Astrocyte (in vitro differentiated cells and primary cell): ENCODE results near the gene GRB2. TPM values are rescaled to one million over a fixed set of nuclear protein-coding genes. Genes with fewer than 3 reads are reported as not detected.
A peak's percentile ranks its signal among the peaks of the same experiment; 100 is the strongest.

Experiments
- DNase-seq: peaks from one replicate; pipeline ENCODE4 v3.0.0-alpha.2; 2010; ENCODE audit warnings: low read depth
- FAIRE-seq: peaks from 2 replicates; lab custom pipeline; 2011; peaks lifted over from hg19 to GRCh38; lab: Jason Lieb, UNC
- H2AFZ ChIP-seq: 2 replicates; pipeline ENCODE4 v1.6.0; 2012; ENCODE audit warnings: low read depth, low read length, inconsistent platforms
- H3K27ac ChIP-seq: 2 replicates; pipeline ENCODE4 v1.5.1; 2011; ENCODE audit warnings: low read depth, low read length, inconsistent platforms
- H3K27me3 ChIP-seq: 2 replicates; pipeline ENCODE4 v1.6.0; 2011; ENCODE audit warnings: low read length, inconsistent platforms; ENCODE audit not compliant: insufficient read depth
- H3K36me3 ChIP-seq: 2 replicates; pipeline ENCODE4 v1.5.1; 2011; ENCODE audit warnings: low read length, inconsistent platforms; ENCODE audit not compliant: insufficient read depth
- H3K4me1 ChIP-seq: 2 replicates; pipeline ENCODE4 v1.5.1; 2011; ENCODE audit warnings: low read length, inconsistent platforms; ENCODE audit not compliant: insufficient read depth
- H3K4me2 ChIP-seq: 2 replicates; pipeline ENCODE4 v1.6.0; 2012; ENCODE audit warnings: low read length, inconsistent platforms
- H3K4me3 ChIP-seq: 2 replicates; pipeline ENCODE4 v1.5.1; 2011; ENCODE audit warnings: low read depth, mild to moderate bottlenecking, low read length, inconsistent platforms; ENCODE audit not compliant: insufficient read depth
- H3K79me2 ChIP-seq: 2 replicates; pipeline ENCODE4 v1.6.0; 2012; ENCODE audit warnings: mild to moderate bottlenecking, low read length, inconsistent platforms; ENCODE audit not compliant: insufficient read depth
- H3K9ac ChIP-seq: 2 replicates; pipeline ENCODE4 v1.6.0; 2012; ENCODE audit warnings: mild to moderate bottlenecking, low read length, inconsistent platforms
- H3K9me3 ChIP-seq: 2 replicates; pipeline ENCODE4 v1.5.1; 2012; ENCODE audit warnings: low read depth, mild to moderate bottlenecking, low read length, inconsistent platforms; ENCODE audit not compliant: insufficient read depth
- H4K20me1 ChIP-seq: 2 replicates; pipeline ENCODE4 v1.6.0; 2012; ENCODE audit warnings: low read length, inconsistent platforms; ENCODE audit not compliant: insufficient read depth
- H3K27ac Mint-ChIP-seq: one replicate; pipeline ENCODE4 v1.8.0; 2021; ENCODE audit warnings: mild to moderate bottlenecking, mixed read lengths; ENCODE audit not compliant: unreplicated experiment
- H3K27me3 Mint-ChIP-seq: one replicate; pipeline ENCODE4 v1.8.0; 2021; ENCODE audit warnings: low read depth, mixed read lengths; ENCODE audit not compliant: unreplicated experiment
- H3K36me3 Mint-ChIP-seq: one replicate; pipeline ENCODE4 v1.8.0; 2021; ENCODE audit warnings: low read depth, mixed read lengths; ENCODE audit not compliant: unreplicated experiment
- H3K4me1 Mint-ChIP-seq: one replicate; pipeline ENCODE4 v1.8.0; 2021; ENCODE audit warnings: low read depth, mixed read lengths; ENCODE audit not compliant: unreplicated experiment
- H3K4me3 Mint-ChIP-seq: one replicate; pipeline ENCODE4 v1.8.0; 2021; ENCODE audit warnings: mild to moderate bottlenecking, moderate library complexity, mixed read lengths; ENCODE audit not compliant: unreplicated experiment
- H3K9me3 Mint-ChIP-seq: one replicate; pipeline ENCODE4 v1.8.0; 2021; ENCODE audit warnings: mild to moderate bottlenecking, mixed read lengths; ENCODE audit not compliant: unreplicated experiment
- EZH2 ChIP-seq: IDR thresholded peaks from 2 replicates; pipeline ENCODE4 v1.6.1; 2012; ENCODE audit warnings: mild to moderate bottlenecking, low read length, inconsistent platforms; ENCODE audit not compliant: insufficient read depth
- total RNA-seq: library from RNA; stranded (reverse); gene quantifications from 2 replicates; pipeline ENCODE4 v1.2.1, GENCODE V29; 2021
- TF ChIP-seq, protein P1 (sequence below): IDR thresholded peaks from 2 replicates; pipeline ENCODE4 v1.5.1; 2011; ENCODE audit warnings: low read depth, mild to moderate bottlenecking, inconsistent platforms, low read length, moderate library complexity; ENCODE audit not compliant: insufficient read depth

The GRB2 gene
- total RNA-seq, 1 donor from 2014 or later: 168 TPM

DNA sequence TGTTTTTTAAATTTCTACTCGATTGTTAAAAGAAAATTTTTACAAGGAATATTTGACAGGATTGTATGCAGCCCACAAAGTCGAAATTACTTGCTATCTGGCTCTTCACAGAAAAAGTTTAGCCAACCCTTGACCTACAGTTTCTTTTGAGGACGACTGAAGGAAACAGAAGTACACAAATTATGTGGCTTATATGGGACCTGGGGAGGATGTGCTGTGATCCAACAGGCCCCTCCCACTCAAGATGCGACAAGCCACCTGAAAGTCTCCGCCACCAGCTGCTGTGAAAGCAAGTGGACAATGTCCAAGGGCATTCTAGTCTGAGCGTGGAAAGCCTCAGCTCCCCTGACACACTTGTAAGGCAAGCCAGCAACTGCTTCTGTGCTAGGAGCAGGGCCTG, 73.8 kb downstream of the GRB2 start:
- no peaks in the 10 kb centered on the region for H3K9me3 Mint-ChIP-seq
- Histone ChIP-seq H3K36me3 (peaks cover 7% of the 10 kb centered on the region), H3K4me3 (no peak overlapping the region), H2AFZ (no peak overlapping the region), H3K4me1 (peaks cover under 1% of the 10 kb centered on the region), H3K27ac (no peak overlapping the region), H3K4me2 (no peak overlapping the region), H3K79me2 (peaks cover 73% of the 10 kb centered on the region), H3K9me3 (no peaks in the 10 kb centered on the region), H3K9ac (no peak overlapping the region), H4K20me1 (peaks cover 69% of the 10 kb centered on the region), H3K27me3 (no peaks in the 10 kb centered on the region)
- peaks cover 4% of the 10 kb centered on the region for H3K4me1 Mint-ChIP-seq
- no peak for FAIRE-seq
- no peaks in the 10 kb centered on the region for H3K27me3 Mint-ChIP-seq
- TF ChIP-seq, protein P1, sequence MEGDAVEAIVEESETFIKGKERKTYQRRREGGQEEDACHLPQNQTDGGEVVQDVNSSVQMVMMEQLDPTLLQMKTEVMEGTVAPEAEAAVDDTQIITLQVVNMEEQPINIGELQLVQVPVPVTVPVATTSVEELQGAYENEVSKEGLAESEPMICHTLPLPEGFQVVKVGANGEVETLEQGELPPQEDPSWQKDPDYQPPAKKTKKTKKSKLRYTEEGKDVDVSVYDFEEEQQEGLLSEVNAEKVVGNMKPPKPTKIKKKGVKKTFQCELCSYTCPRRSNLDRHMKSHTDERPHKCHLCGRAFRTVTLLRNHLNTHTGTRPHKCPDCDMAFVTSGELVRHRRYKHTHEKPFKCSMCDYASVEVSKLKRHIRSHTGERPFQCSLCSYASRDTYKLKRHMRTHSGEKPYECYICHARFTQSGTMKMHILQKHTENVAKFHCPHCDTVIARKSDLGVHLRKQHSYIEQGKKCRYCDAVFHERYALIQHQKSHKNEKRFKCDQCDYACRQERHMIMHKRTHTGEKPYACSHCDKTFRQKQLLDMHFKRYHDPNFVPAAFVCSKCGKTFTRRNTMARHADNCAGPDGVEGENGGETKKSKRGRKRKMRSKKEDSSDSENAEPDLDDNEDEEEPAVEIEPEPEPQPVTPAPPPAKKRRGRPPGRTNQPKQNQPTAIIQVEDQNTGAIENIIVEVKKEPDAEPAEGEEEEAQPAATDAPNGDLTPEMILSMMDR: no peak
- TF ChIP-seq EZH2: no peak
- no peak overlapping the region for H3K27ac Mint-ChIP-seq
- no peak for DNase-seq
- peaks cover 2% of the 10 kb centered on the region for H3K36me3 Mint-ChIP-seq
- H3K4me3 Mint-ChIP-seq: no peak overlapping the region

DNA sequence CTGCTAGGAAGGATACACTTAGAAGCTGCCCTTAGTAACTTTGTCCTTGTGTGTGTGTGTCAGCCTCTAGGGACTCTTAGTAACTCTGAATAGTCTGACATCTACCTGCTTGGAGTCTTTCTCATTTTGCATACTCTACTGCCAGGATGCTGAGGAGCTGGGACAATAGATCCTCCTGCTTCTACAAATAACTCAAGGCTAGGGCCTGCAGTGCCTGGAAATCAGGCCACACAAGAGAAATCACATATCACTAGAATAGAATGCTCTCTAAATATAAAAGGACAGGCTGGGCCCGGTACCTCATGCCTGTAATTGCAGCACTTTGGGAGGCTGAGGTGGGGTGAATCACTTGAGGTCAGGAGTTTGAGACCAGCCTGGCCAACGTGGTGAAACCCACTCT, 77.7 kb downstream of the GRB2 start:
- no peak overlapping the region for H3K9ac ChIP-seq
- peaks cover 59% of the 10 kb centered on the region for H4K20me1 ChIP-seq
- TF ChIP-seq EZH2: no peak
- TF ChIP-seq, protein P1: no peak
- peaks cover 17% of the 10 kb centered on the region for H3K4me1 ChIP-seq
- no peaks in the 10 kb centered on the region for H3K27me3 ChIP-seq
- FAIRE-seq (no peak), DNase-seq (no peak)
- Mint-ChIP-seq H3K36me3 (peaks cover 10% of the 10 kb centered on the region), H3K27me3 (no peaks in the 10 kb centered on the region), H3K4me1 (peaks cover 17% of the 10 kb centered on the region), H3K4me3 (peak overlapping the region; percentile 34), H3K27ac (no peak overlapping the region), H3K9me3 (no peaks in the 10 kb centered on the region)
- H3K9me3 ChIP-seq: no peaks in the 10 kb centered on the region
- peaks cover 44% of the 10 kb centered on the region for H3K79me2 ChIP-seq
- no peak overlapping the region for H3K4me3 ChIP-seq
- H3K4me2 ChIP-seq: no peak overlapping the region
- H3K27ac ChIP-seq: no peak overlapping the region
- no peak overlapping the region for H2AFZ ChIP-seq
- peaks cover 7% of the 10 kb centered on the region for H3K36me3 ChIP-seq

DNA sequence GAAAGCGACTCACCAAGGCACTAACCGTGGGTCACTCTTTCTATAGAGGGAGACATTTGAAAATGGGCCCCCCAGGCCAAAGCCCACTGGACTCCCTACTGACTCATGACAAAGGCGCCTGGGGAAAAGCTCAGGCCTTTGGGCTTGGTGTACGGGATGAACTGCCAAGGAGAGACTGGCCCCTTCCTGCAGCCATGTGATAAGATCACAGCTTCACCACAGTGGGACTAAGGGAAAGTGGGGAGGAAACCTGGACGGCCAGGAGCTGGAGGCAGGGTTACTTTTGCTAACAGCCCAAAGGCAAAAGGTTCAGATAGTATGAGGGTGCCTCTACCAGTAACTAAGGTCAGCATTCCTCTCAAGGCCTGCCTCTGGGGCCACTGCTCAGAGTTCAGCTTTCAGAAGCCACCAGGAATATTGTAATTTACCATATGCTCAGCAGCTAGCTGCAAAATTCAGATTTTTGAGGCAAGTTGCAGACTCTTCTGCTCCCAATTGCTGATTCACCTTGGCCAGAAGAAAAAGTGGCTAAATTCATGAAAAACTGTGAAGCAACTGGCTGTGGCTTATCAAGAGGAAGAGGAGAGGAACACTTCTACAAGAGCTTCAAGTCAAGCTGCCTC, 79.1 kb downstream of the GRB2 start:
- H3K27ac ChIP-seq: peak overlapping the region; percentile 39
- peaks cover 37% of the 10 kb centered on the region for H3K79me2 ChIP-seq
- DNase-seq: peak; percentile 67
- H4K20me1 ChIP-seq: peaks cover 59% of the 10 kb centered on the region
- Mint-ChIP-seq H3K36me3 (peaks cover 11% of the 10 kb centered on the region), H3K4me1 (peaks cover 17% of the 10 kb centered on the region), H3K27me3 (no peaks in the 10 kb centered on the region), H3K4me3 (no peak overlapping the region), H3K27ac (no peak overlapping the region), H3K9me3 (no peaks in the 10 kb centered on the region)
- no peaks in the 10 kb centered on the region for H3K9me3 ChIP-seq
- peaks cover 17% of the 10 kb centered on the region for H3K4me1 ChIP-seq
- no peak overlapping the region for H3K9ac ChIP-seq
- peak overlapping the region; percentile 37 for H3K4me2 ChIP-seq
- peaks cover 11% of the 10 kb centered on the region for H3K36me3 ChIP-seq
- no peak for FAIRE-seq
- H2AFZ ChIP-seq: no peak overlapping the region
- H3K4me3 ChIP-seq: no peak overlapping the region
- no peaks in the 10 kb centered on the region for H3K27me3 ChIP-seq
- TF ChIP-seq, protein P1: no peak
- no peak for TF ChIP-seq EZH2
